BJ (cell line): ENCODE data around the gene DPEP2NB. TPM values are rescaled to one million over a fixed set of nuclear protein-coding genes. Genes with fewer than 3 reads are reported as not detected.
A peak's percentile ranks its signal among the peaks of the same experiment; 100 is the strongest.
"Not testable (repeated sequence)": the region's sequence is repeated elsewhere in the genome, so short reads cannot be mapped to it uniquely, and the experiment has no call there.

Experiments used
- CTCF ChIA-PET: fragments of 350-600 bp; formaldehyde crosslinking; extraction: SDS; loops from one replicate; lab custom pipeline; 2021; ENCODE audit warnings: antibody characterized with exemption, inconsistent platforms; lab: Yijun Ruan, JAX
- POLR2A ChIA-PET: fragments of 300-600 bp; sonication (Branson Sonifier 250); formaldehyde crosslinking; extraction: SDS; loops from one replicate; lab custom pipeline; 2021; ENCODE audit warnings: antibody characterized with exemption; lab: Charles Lee
- DNase-seq: peaks from one replicate; pipeline ENCODE4 v3.0.0-alpha.2; 2011; ENCODE audit warnings: low read depth
- H3K27me3 ChIP-seq: 2 replicates; pipeline ENCODE4 v1.6.0; 2011; ENCODE audit warnings: low read length; ENCODE audit not compliant: control insufficient read depth, insufficient read depth
- H3K36me3 ChIP-seq: 2 replicates; pipeline ENCODE4 v1.5.1; 2011; ENCODE audit warnings: low read length; ENCODE audit not compliant: control insufficient read depth, insufficient read depth
- H3K4me3 ChIP-seq: 2 replicates; pipeline ENCODE4 v1.5.1; 2011; ENCODE audit warnings: low read depth, mild to moderate bottlenecking, control low read depth, low read length
- CTCF ChIP-seq: IDR thresholded peaks from 2 replicates; pipeline ENCODE4 v1.5.1; 2011; ENCODE audit warnings: low read depth, mild to moderate bottlenecking, control low read depth, inconsistent platforms, low read length, moderate library complexity; ENCODE audit not compliant: insufficient read depth
- polyA plus RNA-seq: library from polyadenylated mRNA; depleted of rRNA; stranded (reverse); fragments of >200 nt; gene quantifications from 2 replicates; pipeline ENCODE4 v1.2.3, GENCODE V29; 2011

Gene DPEP2NB
- polyA plus RNA-seq, 1 experiment = not detected

- Histone ChIP-seq H3K4me3 (no peak overlapping the region), H3K27me3 (no peaks in the 10 kb centered on the region), H3K36me3 (no peaks in the 10 kb centered on the region; the same call in 1 of the 2 replicates)
- ChIA-PET CTCF (interaction anchor here (0.6 to 3.1 kb wide), 37 partner anchors 9 to 520 kb away, joined by 3 to 29 read pairs (median 5); partner anchors contain the start of genes DDX28, DPEP2, DUS2 and NRN1L), POLR2A (interaction anchor here (0.6 kb wide), 1 partner anchor 18 kb away, joined by 3 read pairs; the partner anchor contains the start of genes DDX28 and DUS2)
- TF ChIP-seq CTCF = peak; percentile 85
- DNase-seq = no peak
These were observed 25.0 kb upstream of the DPEP2NB start for GRCh38 chr16:68040506-68041288.

- no peaks in the 10 kb centered on the region for H3K36me3 ChIP-seq
- ChIA-PET CTCF (interaction anchor here (0.9 to 3.1 kb wide), 3 partner anchors 10 to 27 kb away, joined by 4 to 19 read pairs (median 4); partner anchors contain the start of genes DDX28 and DUS2), POLR2A (no interaction called here)
- no peak for TF ChIP-seq CTCF
- no peak for DNase-seq
- no peaks in the 10 kb centered on the region for H3K27me3 ChIP-seq
- H3K4me3 ChIP-seq = no peak overlapping the region
These were observed 22.3 kb upstream of the DPEP2NB start for GRCh38 chr16:68037841-68038597.

GRCh38 chr16:68035227-68035626 lies 19.5 kb upstream of the DPEP2NB start:
- Histone ChIP-seq H3K27me3 (no peaks in the 10 kb centered on the region), H3K4me3 (no peak overlapping the region), H3K36me3 (no peaks in the 10 kb centered on the region)
- DNase-seq = no peak
- CTCF ChIA-PET = no interaction called here
- no peak for TF ChIP-seq CTCF
- POLR2A ChIA-PET = no interaction called here

GRCh38 chr16:68033101-68033500 lies 17.4 kb upstream of the DPEP2NB start:
- Histone ChIP-seq H3K27me3 (no peaks in the 10 kb centered on the region), H3K36me3 (no peaks in the 10 kb centered on the region), H3K4me3 (no peak overlapping the region)
- POLR2A ChIA-PET = no interaction called here
- no peak for TF ChIP-seq CTCF
- CTCF ChIA-PET = interaction anchor here (1.0 to 2.0 kb wide), 2 partner anchors 8 to 39 kb away, joined by 3 to 7 read pairs; no protein-coding TSS in a partner anchor
- no peak for DNase-seq

- H3K27me3 ChIP-seq = no peaks in the 10 kb centered on the region
- no peak for DNase-seq
- no peak for TF ChIP-seq CTCF
- no peaks in the 10 kb centered on the region; the same call in 1 of the 2 replicates for H3K36me3 ChIP-seq
- POLR2A ChIA-PET = no interaction called here
- CTCF ChIA-PET = interaction anchor here (1.2 to 2.0 kb wide), 2 partner anchors 9 to 217 kb away, joined by 3 to 7 read pairs; no protein-coding TSS in a partner anchor
- no peak overlapping the region for H3K4me3 ChIP-seq
These were observed 16.2 kb upstream of the DPEP2NB start for GRCh38 chr16:68031951-68032350.

GRCh38 chr16:68030108-68030507 lies 14.4 kb upstream of the DPEP2NB start:
- ChIA-PET CTCF (interaction anchor here (1.0 to 4.5 kb wide), 4 partner anchors 10 to 197 kb away, joined by 3 to 29 read pairs (median 4); no protein-coding TSS in a partner anchor), POLR2A (interaction anchor here (0.5 to 0.6 kb wide), 2 partner anchors 14 to 15 kb away, joined by 3 to 17 read pairs; no protein-coding TSS in a partner anchor)
- H3K27me3 ChIP-seq, H3K36me3 ChIP-seq, DNase-seq, H3K4me3 ChIP-seq: not testable (repeated sequence)
